Measurements from ENCODE around the gene TM7SF2.

Gene TM7SF2

DNA sequence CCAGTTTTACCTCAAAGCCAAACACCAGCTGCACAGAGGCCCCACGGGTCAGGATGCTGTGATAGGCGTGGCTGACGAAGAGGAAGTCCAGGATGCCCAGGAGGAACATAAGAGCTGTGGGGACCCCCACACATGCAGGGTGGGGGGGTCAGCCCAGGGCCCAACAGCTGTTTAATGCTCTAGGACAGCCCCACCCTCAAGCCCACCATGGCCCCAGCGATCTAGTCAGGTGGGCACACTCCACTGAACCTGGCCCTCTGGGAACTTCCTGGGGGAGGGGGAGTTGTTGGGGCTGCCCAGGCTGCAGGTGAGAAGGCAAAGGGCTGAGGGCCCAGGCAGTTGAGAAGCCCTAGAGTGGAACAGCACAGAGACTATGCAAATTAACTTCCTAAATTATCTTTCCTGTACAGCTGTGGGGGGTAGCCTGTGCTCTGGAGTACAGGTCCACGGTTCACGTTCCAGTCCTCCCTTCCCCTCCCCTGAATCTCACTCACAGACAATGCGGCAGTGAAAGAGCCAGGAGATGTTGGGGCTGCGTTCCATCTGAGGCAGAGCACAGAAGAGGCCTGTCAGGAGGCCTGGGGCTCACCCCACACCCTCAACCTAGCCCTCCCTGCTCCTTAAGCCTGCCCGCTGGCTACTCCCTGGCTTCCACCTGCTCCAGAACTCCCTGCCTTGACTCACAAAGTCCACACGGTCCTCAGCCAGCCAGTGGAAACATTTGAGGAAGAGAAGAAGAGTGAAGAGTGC, 20.7 kb downstream of the TM7SF2 start:
- Histone ChIP-seq H3K27me3 (ENCODE audit: insufficient read depth, insufficient read length) (no peaks in the 10 kb centered on the region), H3K9ac (ENCODE audit: insufficient read length, low read depth) (no peak overlapping the region), H3K9me3 (ENCODE audit: insufficient read depth, low read length) (no peaks in the 10 kb centered on the region), H3K4me3 (ENCODE audit: insufficient read length, low read depth) (no peak overlapping the region), H3K4me1 (ENCODE audit: insufficient read depth, insufficient read length) (peaks cover 14% of the 10 kb centered on the region), H3K36me3 (ENCODE audit: insufficient read depth, insufficient read length, low read length) (peaks cover 56% of the 10 kb centered on the region)
- DNase-seq (ENCODE audit: low read depth, low spot score), result no peak
- no peak for TF ChIP-seq ZNF274 (IDR thresholded peaks at IDR 0.05; ENCODE audit: low read depth, low read length)
- no peak for TF ChIP-seq YY1 (IDR thresholded peaks at IDR 0.05; ENCODE audit: insufficient read depth, insufficient read length)
- no peak for TF ChIP-seq SUZ12 (IDR thresholded peaks at IDR 0.05; ENCODE audit: extremely low read depth, insufficient read depth, insufficient read length)

DNA sequence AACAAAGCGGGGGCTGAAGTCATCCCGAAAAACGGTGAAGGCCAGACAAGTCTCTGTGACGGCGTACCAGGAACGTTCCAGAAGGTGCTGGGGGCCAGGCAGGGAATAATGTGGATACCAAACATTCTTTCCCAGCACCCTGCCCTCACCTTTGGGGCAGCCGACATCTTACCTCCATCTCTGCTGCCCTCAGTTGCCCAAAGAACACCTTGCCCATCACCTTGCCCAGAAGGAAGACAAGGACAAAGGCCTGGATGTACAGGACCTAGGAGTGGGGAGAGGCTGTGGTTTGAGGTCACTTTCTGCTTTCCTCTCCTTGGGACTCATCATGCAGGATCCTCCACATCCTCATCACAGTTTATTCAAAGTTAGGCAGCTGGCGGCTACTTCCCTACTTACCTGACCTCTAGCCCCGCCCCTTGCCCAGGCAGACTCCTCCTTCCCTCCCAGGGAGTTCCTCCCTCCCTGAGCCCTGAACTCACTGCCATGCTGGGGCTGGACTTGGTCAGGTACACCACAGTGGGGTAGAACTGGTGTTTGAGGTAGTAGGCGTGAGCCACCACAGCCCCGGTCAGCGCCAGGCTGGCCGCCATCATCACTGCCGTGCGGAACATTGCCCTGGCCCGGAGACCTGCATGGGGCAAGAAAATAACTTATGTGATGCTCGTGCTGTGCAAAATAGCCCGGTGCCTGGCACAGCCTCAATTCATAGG, 21.5 kb downstream of the TM7SF2 start:
- no peak for TF ChIP-seq ZNF274 (IDR thresholded peaks at IDR 0.05; ENCODE audit: low read depth, low read length)
- no peak for TF ChIP-seq YY1 (IDR thresholded peaks at IDR 0.05; ENCODE audit: insufficient read depth, insufficient read length)
- TF ChIP-seq SUZ12 (IDR thresholded peaks at IDR 0.05; ENCODE audit: extremely low read depth, insufficient read depth, insufficient read length), result no peak
- no peak for DNase-seq (ENCODE audit: low read depth, low spot score)
- no peaks in the 10 kb centered on the region for H3K9me3 ChIP-seq (ENCODE audit: insufficient read depth, low read length)
- H3K36me3 ChIP-seq (ENCODE audit: insufficient read depth, insufficient read length, low read length), result peaks cover 49% of the 10 kb centered on the region
- H3K9ac ChIP-seq (ENCODE audit: insufficient read length, low read depth), result peak overlapping the region; percentile 99
- H3K4me1 ChIP-seq (ENCODE audit: insufficient read depth, insufficient read length), result peaks cover 12% of the 10 kb centered on the region
- H3K4me3 ChIP-seq (ENCODE audit: insufficient read length, low read depth), result peak overlapping the region; percentile 96
- no peaks in the 10 kb centered on the region for H3K27me3 ChIP-seq (ENCODE audit: insufficient read depth, insufficient read length)

DNA sequence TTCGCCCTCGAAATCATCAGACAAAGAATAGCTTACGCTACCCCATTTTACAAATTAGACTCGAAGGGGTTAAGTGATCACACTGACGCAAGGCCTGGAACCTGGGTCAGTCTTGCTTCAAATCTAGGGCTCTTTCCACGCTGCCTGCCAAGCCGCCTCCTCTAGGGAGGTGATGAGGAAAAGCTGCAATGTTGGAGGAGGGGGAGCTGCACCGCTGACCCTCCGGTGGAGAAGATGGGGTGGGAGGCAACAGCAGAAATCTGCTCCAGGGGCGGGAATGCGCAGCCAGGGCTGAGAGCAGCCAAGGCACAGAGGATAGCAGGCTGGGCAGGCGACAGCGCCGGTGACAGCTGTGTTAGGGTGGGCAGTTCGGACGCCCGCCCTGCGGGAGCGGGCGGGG, 22.1 kb downstream of the TM7SF2 start:
- no peak for DNase-seq (ENCODE audit: low read depth, low spot score)
- H3K9me3 ChIP-seq (ENCODE audit: insufficient read depth, low read length), result no peaks in the 10 kb centered on the region
- no peak for TF ChIP-seq YY1 (IDR thresholded peaks at IDR 0.05; ENCODE audit: insufficient read depth, insufficient read length)
- TF ChIP-seq ZNF274 (IDR thresholded peaks at IDR 0.05; ENCODE audit: low read depth, low read length), result no peak
- no peak for TF ChIP-seq SUZ12 (IDR thresholded peaks at IDR 0.05; ENCODE audit: extremely low read depth, insufficient read depth, insufficient read length)
- peaks cover 12% of the 10 kb centered on the region for H3K4me1 ChIP-seq (ENCODE audit: insufficient read depth, insufficient read length)
- H3K27me3 ChIP-seq (ENCODE audit: insufficient read depth, insufficient read length), result no peaks in the 10 kb centered on the region
- peak overlapping the region; percentile 99 for H3K9ac ChIP-seq (ENCODE audit: insufficient read length, low read depth)
- H3K36me3 ChIP-seq (ENCODE audit: insufficient read depth, insufficient read length, low read length), result peaks cover 43% of the 10 kb centered on the region
- H3K4me3 ChIP-seq (ENCODE audit: insufficient read length, low read depth), result peak overlapping the region; percentile 96

DNA sequence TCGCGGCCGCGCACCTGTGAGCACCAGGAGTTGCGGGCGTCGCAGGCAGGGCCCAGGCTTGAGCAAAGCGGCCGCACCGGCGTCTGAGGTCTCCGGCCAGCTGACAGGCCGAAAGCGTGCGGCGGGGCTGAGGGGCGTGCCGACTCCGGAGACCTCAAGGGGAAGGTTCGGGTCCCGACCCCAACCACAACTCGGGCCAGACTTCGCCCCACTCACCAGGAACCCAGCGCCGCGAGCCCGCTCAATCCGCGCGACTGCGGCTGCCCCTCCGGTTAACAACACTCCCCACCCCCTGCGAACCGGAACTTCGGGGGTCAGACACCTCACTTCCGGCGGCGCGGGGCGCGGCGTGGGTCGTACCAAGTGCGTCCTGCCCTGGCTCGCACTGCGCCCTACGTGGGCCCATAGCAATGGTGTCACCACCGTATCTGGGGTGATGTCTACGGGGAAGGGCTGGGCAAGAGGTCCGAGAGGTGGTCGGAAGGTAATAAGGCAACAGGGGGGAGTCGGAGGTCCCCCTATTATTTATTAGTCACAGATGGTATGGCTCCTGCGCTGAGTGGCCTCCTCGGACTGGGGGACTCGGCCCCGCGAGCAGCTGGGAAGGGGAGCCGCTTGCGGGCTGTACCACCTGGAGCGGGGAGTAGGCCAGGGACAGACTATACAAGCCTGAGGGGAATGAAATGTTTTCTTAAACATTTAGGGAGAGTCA, 22.7 kb downstream of the TM7SF2 start, which contains the start of gene SYVN1:
Gene SYVN1, minus strand, starts transcription at position 280 of the 712 bp plus-strand sequence. CDS start 918 bp downstream, outside the sequence.
- Histone ChIP-seq H3K4me3 (ENCODE audit: insufficient read length, low read depth) (peak within 1 kb of the TSS; percentile 96), H3K36me3 (ENCODE audit: insufficient read depth, insufficient read length, low read length) (peaks cover 36% of the 10 kb centered on the region), H3K9ac (ENCODE audit: insufficient read length, low read depth) (peak within 1 kb of the TSS; percentile 99), H3K9me3 (ENCODE audit: insufficient read depth, low read length) (no peaks in the 10 kb centered on the region), H3K4me1 (ENCODE audit: insufficient read depth, insufficient read length) (peaks cover 12% of the 10 kb centered on the region), H3K27me3 (ENCODE audit: insufficient read depth, insufficient read length) (no peaks in the 10 kb centered on the region)
- peak; percentile 73 for DNase-seq (ENCODE audit: low read depth, low spot score)
- TF ChIP-seq SUZ12 (IDR thresholded peaks at IDR 0.05; ENCODE audit: extremely low read depth, insufficient read depth, insufficient read length) (no peak), YY1 (IDR thresholded peaks at IDR 0.05; ENCODE audit: insufficient read depth, insufficient read length) (no peak), ZNF274 (IDR thresholded peaks at IDR 0.05; ENCODE audit: low read depth, low read length) (no peak)

DNA sequence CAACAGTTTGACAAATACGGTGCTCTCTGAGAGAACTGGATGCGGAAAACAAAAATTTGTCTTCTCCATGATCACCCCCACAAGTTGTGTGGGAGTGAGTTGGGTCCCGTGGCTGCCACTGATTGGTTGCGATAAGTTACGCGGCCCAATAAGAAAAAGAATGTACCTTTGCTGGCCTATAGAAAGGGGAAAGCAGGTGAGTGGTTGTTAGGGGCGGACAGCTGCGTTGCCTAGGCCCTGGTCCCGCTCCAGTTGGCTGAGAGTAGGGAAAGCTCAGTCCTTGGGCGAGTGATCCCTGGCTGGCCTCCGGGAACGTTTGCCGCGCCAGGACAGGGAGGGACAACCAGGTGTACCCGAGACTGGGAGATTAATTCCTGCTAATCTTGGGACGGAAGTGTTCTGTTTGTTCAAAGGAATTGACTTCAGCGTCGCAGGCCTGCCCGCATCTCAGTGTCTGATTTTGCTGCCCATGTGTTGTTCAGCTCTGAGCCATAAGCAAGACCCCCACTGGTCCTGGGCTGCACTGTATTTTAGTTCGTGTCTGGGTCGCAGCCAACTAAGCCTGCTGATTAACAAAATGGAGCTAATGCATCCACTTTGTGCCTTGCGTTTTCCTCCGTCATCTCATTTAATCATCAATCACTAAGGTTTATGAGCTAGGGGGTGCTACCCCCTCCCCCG, 23.4 kb downstream of the TM7SF2 start:
- peak overlapping the region; percentile 99 for H3K9ac ChIP-seq (ENCODE audit: insufficient read length, low read depth)

DNA sequence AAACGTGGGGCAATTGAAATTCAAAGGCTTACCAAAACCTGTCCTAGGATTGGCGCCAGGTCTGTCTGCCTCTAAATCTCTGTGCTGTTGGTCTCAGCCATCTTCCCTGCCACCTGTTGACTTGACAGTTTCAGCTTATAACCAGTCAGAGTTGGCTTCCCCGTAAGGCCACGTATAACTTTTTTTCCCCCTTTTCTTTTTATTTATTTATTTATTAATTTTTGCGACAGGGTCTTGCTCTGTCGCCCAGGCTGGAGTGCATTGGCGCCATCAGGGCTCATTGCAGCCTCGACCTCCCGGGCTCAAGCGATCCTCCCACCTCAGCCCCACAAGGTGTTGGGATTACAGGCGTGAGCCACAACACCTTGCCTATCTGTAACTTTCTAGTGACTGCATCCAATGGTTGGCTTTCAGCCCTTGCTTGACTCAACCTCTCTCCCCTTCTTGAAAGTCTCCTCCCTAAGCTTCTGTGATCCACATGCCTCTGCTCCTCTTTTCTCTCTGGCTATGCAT, 24.0 kb downstream of the TM7SF2 start:
- H3K4me3 ChIP-seq (ENCODE audit: insufficient read length, low read depth), result peak overlapping the region; percentile 96
- no peak for TF ChIP-seq YY1 (IDR thresholded peaks at IDR 0.05; ENCODE audit: insufficient read depth, insufficient read length)
- TF ChIP-seq SUZ12 (IDR thresholded peaks at IDR 0.05; ENCODE audit: extremely low read depth, insufficient read depth, insufficient read length), result no peak
- no peak for TF ChIP-seq ZNF274 (IDR thresholded peaks at IDR 0.05; ENCODE audit: low read depth, low read length)
- DNase-seq (ENCODE audit: low read depth, low spot score), result no peak
- H3K36me3 ChIP-seq (ENCODE audit: insufficient read depth, insufficient read length, low read length), result peaks cover 24% of the 10 kb centered on the region
- peak overlapping the region; percentile 99 for H3K9ac ChIP-seq (ENCODE audit: insufficient read length, low read depth)
- peaks cover 12% of the 10 kb centered on the region for H3K4me1 ChIP-seq (ENCODE audit: insufficient read depth, insufficient read length)
- no peaks in the 10 kb centered on the region for H3K9me3 ChIP-seq (ENCODE audit: insufficient read depth, low read length)
- no peaks in the 10 kb centered on the region for H3K27me3 ChIP-seq (ENCODE audit: insufficient read depth, insufficient read length)

More for the DNA sequence above, 23.4 kb downstream of the TM7SF2 start:
- H3K36me3 ChIP-seq (ENCODE audit: insufficient read depth, insufficient read length, low read length), result peaks cover 29% of the 10 kb centered on the region
- H3K27me3 ChIP-seq (ENCODE audit: insufficient read depth, insufficient read length), result no peaks in the 10 kb centered on the region
- H3K9me3 ChIP-seq (ENCODE audit: insufficient read depth, low read length), result no peaks in the 10 kb centered on the region
- H3K4me1 ChIP-seq (ENCODE audit: insufficient read depth, insufficient read length), result peaks cover 12% of the 10 kb centered on the region
- peak; percentile 98 for DNase-seq (ENCODE audit: low read depth, low spot score)
- H3K4me3 ChIP-seq (ENCODE audit: insufficient read length, low read depth), result peak overlapping the region; percentile 96
- TF ChIP-seq YY1 (IDR thresholded peaks at IDR 0.05; ENCODE audit: insufficient read depth, insufficient read length) (no peak), ZNF274 (IDR thresholded peaks at IDR 0.05; ENCODE audit: low read depth, low read length) (no peak), SUZ12 (IDR thresholded peaks at IDR 0.05; ENCODE audit: extremely low read depth, insufficient read depth, insufficient read length) (no peak)
